ENCODE results near the gene RASGRP4.

- TF ChIP-seq, protein P1, sequence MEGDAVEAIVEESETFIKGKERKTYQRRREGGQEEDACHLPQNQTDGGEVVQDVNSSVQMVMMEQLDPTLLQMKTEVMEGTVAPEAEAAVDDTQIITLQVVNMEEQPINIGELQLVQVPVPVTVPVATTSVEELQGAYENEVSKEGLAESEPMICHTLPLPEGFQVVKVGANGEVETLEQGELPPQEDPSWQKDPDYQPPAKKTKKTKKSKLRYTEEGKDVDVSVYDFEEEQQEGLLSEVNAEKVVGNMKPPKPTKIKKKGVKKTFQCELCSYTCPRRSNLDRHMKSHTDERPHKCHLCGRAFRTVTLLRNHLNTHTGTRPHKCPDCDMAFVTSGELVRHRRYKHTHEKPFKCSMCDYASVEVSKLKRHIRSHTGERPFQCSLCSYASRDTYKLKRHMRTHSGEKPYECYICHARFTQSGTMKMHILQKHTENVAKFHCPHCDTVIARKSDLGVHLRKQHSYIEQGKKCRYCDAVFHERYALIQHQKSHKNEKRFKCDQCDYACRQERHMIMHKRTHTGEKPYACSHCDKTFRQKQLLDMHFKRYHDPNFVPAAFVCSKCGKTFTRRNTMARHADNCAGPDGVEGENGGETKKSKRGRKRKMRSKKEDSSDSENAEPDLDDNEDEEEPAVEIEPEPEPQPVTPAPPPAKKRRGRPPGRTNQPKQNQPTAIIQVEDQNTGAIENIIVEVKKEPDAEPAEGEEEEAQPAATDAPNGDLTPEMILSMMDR (conservative IDR thresholded peaks at IDR 0.05; ENCODE audit: low read depth, low read length): no peak
- TF ChIP-seq EZH2 (IDR thresholded peaks at IDR 0.05; ENCODE audit: borderline replicate concordance, low read depth, low read length, poor library complexity, severe bottlenecking): no peak
Observed at GRCh38 chr19:38425810-38426466, at the start of gene RASGRP4.

All from A673 (cell line).